Measurements from ENCODE around the gene SORL1. TPM values are rescaled to one million over a fixed set of nuclear protein-coding genes. Genes with fewer than 3 reads are reported as not detected.

Gene SORL1
- total RNA-seq, 1 experiment from 2014 or later = 49.8 TPM

GRCh38 chr11:121453589-121454299, 1.6 kb downstream of the SORL1 start:
- no peak for DNase-seq (ENCODE audit: low spot score)

GRCh38 chr11:121455115-121455514, 3.0 kb downstream of the SORL1 start:
- DNase-seq (ENCODE audit: low spot score) = no peak

GRCh38 chr11:121456151-121456550, 4.0 kb downstream of the SORL1 start:
- DNase-seq (ENCODE audit: low spot score) = no peak

- DNase-seq (ENCODE audit: low spot score) = no peak
These were observed 4.8 kb downstream of the SORL1 start for GRCh38 chr11:121456816-121457431.

GRCh38 chr11:121458551-121458950, 6.4 kb downstream of the SORL1 start:
- no peak for DNase-seq (ENCODE audit: low spot score)

- DNase-seq (ENCODE audit: low spot score) = peak; percentile 69
These were observed 7.4 kb downstream of the SORL1 start for GRCh38 chr11:121459413-121460017.

- DNase-seq (ENCODE audit: low spot score) = no peak
These were observed 8.9 kb downstream of the SORL1 start for GRCh38 chr11:121460941-121461514.

- DNase-seq (ENCODE audit: low spot score) = no peak
These were observed 9.7 kb downstream of the SORL1 start for GRCh38 chr11:121461843-121462242.

- DNase-seq (ENCODE audit: low spot score) = peak; percentile 38
These were observed 11.7 kb downstream of the SORL1 start for GRCh38 chr11:121463689-121464335.

GRCh38 chr11:121464352-121464946, 12.3 kb downstream of the SORL1 start:
- peak; percentile 76 for DNase-seq (ENCODE audit: low spot score)

- DNase-seq (ENCODE audit: low spot score) = no peak
These were observed 13.6 kb downstream of the SORL1 start for GRCh38 chr11:121465709-121466062.

- peak; percentile 99 for DNase-seq (ENCODE audit: low spot score)
These were observed 14.1 kb downstream of the SORL1 start for GRCh38 chr11:121466063-121466794.

GRCh38 chr11:121467471-121467870, 15.4 kb downstream of the SORL1 start:
- DNase-seq (ENCODE audit: low spot score) = peak; percentile 40

- DNase-seq (ENCODE audit: low spot score) = peak; percentile 43
These were observed 15.9 kb downstream of the SORL1 start for GRCh38 chr11:121467965-121468364.

GRCh38 chr11:121469910-121470309, 17.8 kb downstream of the SORL1 start:
- DNase-seq (ENCODE audit: low spot score) = no peak

- DNase-seq (ENCODE audit: low spot score) = no peak
These were observed 19.1 kb downstream of the SORL1 start for GRCh38 chr11:121471167-121471566.

GRCh38 chr11:121472312-121472711, 20.2 kb downstream of the SORL1 start:
- DNase-seq (ENCODE audit: low spot score) = no peak

- no peak for DNase-seq (ENCODE audit: low spot score)
These were observed 21.1 kb downstream of the SORL1 start for GRCh38 chr11:121473064-121473777.

GRCh38 chr11:121474680-121475079, 22.6 kb downstream of the SORL1 start:
- no peak for DNase-seq (ENCODE audit: low spot score)

GRCh38 chr11:121476379-121477032, 24.4 kb downstream of the SORL1 start:
- peak; percentile 83 for DNase-seq (ENCODE audit: low spot score)
